Measurements from ENCODE around the gene SNX2.
A peak's percentile ranks its signal among the peaks of the same experiment; 100 is the strongest.
"Not testable (repeated sequence)": the region's sequence is repeated elsewhere in the genome, so short reads cannot be mapped to it uniquely, and the experiment has no call there.

Gene SNX2

GRCh38 chr5:122844136-122844909 is 69.4 kb downstream of the SNX2 start:
- no peak for DNase-seq (ENCODE audit: low spot score)

- no peak for DNase-seq (ENCODE audit: low spot score)
These were observed 70.0 kb downstream of the SNX2 start for GRCh38 chr5:122844910-122845228.

GRCh38 chr5:122845229-122846050 is 70.6 kb downstream of the SNX2 start, which contains the start of gene SNX24:
TSS of gene SNX24 (plus strand) at chr5:122845613. CDS start at chr5:122845634, 21 bp downstream.
- peak; percentile 86 for DNase-seq (ENCODE audit: low spot score)

GRCh38 chr5:122846051-122846550 is 71.2 kb downstream of the SNX2 start:
- DNase-seq (ENCODE audit: low spot score): no peak

- DNase-seq (ENCODE audit: low spot score): no peak
These were observed 72.8 kb downstream of the SNX2 start for GRCh38 chr5:122847687-122848081.

- no peak for DNase-seq (ENCODE audit: low spot score)
These were observed 74.9 kb downstream of the SNX2 start for GRCh38 chr5:122849771-122850170.

GRCh38 chr5:122857538-122857937 is 82.7 kb downstream of the SNX2 start:
- not testable (repeated sequence) for DNase-seq (ENCODE audit: low spot score)

- DNase-seq (ENCODE audit: low spot score): no peak
These were observed 83.6 kb downstream of the SNX2 start for GRCh38 chr5:122858451-122858850.

- DNase-seq (ENCODE audit: low spot score): no peak
These were observed 88.4 kb downstream of the SNX2 start for GRCh38 chr5:122863240-122863639.

GRCh38 chr5:122863721-122864120 is 88.8 kb downstream of the SNX2 start:
- no peak for DNase-seq (ENCODE audit: low spot score)

- no peak for DNase-seq (ENCODE audit: low spot score)
These were observed 89.5 kb downstream of the SNX2 start for GRCh38 chr5:122864400-122864799.

GRCh38 chr5:122864842-122865241 is 90.0 kb downstream of the SNX2 start:
- DNase-seq (ENCODE audit: low spot score): no peak

- DNase-seq (ENCODE audit: low spot score): no peak
These were observed 95.5 kb downstream of the SNX2 start for GRCh38 chr5:122870219-122870856.

- DNase-seq (ENCODE audit: low spot score): no peak
These were observed 96.8 kb downstream of the SNX2 start for GRCh38 chr5:122871661-122872060.

- DNase-seq (ENCODE audit: low spot score): no peak
These were observed 99.4 kb downstream of the SNX2 start for GRCh38 chr5:122874179-122874875.

- DNase-seq (ENCODE audit: low spot score): no peak
These were observed 102.6 kb downstream of the SNX2 start for GRCh38 chr5:122877518-122877917.

- DNase-seq (ENCODE audit: low spot score): no peak
These were observed 104.2 kb downstream of the SNX2 start for GRCh38 chr5:122879076-122879475.

Measured in D341Med (cell line).